Measurements from ENCODE around the gene PACSIN1.

Gene PACSIN1

DNA sequence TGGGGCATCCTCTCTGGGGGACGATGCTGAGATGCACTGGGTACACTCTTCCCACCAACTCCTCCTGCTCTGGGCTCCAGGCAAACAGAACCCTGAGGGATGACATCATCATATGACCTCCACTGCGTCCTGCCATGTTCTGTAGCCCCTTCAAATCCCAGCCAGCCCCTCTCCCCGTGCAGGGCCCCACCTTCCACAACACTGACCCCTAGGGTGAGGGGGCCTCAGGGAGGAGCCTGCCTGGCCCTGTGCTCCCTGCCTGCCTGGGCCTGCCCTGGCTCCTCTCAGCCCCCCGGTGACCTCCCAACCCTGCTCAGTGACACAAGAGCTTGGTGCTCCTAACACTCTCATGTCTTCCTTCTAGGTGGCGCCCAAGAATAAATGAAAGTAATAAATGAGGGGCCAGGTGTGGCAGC lies 99.9 kb downstream of the PACSIN1 start:
- no peak for DNase-seq

DNA sequence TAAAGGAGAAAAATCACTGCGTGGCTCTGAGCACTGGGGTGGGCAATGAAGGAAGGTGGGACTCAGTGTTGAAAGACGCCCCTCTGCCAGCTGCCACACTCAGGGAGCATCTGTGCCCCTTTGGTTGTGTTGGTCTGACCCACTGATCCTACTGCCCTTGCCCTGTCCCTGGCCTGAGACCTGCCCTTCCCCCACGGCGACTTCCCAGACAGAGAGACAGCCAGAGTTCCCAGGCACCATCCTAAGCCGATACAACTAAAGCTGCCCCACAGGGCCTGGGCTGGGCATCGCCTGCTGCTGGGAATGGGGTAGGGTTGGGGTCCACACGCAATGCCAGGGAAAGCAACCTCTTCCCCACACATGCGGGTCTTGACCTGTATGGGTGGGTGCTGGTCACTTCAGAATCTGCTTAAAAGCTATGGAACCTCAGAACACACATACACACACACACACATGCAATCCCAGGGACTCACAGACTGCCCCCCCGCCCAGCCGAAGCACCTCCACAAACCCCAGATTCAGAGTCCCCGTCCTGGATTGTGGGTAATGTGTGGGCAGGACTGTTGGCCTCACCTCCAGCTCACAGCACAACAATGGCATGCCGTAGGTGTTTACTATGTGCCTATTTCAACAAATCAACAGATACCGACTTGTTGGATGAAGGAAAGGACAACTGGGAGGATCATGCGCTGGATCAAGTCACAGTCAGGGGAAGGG lies 101.1 kb downstream of the PACSIN1 start:
- no peak for DNase-seq

DNA sequence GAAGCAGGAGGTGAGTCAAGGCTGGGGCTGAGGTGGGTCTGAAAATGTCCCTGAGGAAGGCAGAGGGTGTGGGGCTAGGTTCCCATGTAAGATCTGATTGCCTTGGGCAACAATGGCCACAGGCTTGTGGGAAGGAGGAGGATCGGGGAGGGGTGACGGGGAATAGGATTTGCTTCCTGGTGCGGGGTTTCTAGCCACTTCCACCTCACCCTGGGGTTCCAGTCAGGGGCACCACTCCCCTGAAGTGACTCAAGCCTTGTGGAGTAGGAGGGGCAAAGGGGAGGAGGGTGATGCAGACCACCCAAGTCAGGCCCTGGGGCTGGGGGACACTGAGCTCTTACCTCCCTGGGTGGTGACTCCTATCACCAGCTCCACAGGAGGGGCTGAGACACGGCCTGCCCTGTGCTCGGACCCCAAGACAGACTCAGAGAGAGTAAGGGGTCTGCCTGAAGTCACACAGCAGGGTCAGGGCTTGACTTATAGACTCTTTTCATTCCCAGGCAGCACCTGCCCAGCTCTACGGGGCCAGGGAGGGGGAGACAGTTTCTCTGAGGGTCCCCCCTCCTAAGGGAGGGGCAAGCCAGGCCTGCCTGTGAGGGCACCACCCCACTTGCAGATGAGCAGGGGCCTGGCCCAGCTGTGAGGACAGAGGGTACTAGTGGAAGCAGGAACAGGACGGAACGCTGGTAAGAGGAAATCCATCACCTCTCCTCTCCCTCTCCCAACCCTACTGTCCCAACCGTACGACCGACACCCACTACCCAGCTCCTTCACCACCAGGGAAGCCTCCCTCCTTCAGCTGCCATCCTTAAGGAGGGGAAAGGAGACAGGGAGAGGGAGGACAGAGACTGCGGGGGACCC lies 102.7 kb downstream of the PACSIN1 start:
- DNase-seq = no peak

DNA sequence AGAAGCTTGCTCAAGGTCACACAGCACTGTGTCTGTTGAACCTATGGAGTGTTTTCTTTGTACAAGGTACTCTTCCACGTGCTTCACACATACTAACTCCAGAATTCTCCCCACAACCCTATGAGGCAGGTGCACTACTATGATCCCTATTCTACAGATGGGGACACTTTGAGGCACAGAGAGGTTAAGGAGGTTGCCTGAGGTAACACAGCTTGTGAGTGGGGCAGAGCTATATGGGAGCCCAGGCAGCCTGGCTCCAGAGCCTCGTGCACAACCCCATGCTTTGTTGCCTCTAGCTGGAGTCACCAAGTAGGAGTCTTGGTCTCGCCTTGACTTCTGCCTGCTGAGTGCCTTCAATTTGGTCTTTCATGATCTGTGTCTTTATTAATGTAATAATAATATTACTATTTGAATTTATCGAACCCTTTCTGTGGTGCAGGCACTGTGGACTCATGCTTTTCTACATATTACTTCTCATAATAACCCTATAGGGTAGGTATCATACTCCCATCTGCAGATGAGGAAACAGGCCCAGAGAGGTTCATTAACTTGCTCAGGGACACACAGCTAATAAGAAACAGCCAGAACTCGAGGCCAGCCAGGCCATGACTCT lies 103.6 kb downstream of the PACSIN1 start:
- DNase-seq = no peak

DNA sequence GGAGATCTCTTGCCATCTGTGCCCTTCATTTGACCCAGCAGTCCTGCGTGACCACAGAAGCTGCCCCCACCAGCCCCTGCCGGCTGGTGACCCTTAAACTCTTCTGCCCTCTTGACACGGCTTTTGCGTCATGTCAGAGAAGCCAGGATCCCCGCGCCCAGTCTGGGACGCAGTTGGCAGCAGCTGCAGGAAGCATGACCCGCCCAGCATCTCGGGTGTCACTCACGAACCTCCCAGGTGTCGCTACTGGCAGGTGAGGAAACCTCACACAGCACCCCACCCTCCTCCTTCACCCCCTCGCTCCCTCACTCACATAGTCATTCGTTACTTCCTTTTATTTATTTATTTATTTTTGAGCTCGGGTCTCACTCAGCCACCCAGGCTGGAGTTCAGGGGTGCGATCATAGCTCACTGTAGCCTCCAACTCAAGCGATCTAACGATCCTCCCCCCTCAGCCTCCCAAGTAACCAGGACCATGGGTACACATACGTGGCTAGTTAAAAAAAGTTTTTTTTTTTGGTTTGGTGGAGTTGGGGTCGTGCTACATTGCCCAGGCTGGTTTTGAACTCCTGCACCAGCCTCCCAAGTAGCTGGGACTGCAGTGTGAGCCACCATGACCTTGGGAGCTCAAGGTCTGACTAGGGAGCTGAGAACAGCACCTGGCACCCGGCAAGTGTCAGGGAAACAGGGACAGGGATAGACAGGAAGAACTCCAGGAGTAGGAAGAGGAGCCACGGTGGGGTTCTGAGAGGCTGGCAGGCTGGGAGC lies 104.4 kb downstream of the PACSIN1 start:
- DNase-seq = no peak

DNA sequence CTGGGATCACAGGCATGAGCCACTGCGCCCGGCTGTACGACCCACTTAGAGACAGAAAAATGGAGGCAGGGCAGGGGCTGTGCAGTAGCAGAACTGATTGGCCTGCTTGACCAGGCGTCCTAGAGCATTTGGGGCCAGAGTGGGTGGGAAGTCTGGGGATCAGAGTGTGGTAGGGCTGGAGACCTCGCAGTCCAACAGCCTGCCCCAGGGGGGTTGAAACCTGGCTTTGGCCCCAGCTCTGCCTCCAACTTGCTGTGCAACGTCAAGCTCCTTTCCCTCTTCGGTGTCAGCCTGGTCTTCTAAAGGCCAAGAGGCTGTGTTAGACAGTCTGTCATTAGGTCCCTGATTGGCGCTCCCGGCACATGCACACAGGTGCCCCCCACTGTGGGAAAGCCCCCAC lies 105.5 kb downstream of the PACSIN1 start:
- DNase-seq = no peak

DNA sequence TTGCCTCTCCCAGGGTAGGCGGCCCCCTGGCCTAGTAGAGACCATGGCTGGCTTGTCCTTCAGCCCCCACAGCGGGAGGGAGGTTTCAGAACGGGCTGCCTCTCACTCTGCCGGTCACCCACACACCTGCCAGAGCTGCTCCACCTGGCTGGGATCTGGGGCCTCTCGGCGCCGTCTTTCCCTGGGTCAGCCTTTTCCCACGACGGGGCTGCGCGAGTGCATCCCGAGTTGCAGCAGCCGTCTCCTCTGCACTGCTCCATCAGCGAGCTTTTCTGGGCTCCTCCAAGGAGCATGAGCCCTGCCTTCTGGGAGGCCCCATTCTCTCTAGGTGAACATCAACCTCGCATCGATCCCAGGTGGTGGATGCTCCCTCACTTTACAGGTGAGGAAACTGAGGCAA lies 106.1 kb downstream of the PACSIN1 start:
- no peak for DNase-seq

DNA sequence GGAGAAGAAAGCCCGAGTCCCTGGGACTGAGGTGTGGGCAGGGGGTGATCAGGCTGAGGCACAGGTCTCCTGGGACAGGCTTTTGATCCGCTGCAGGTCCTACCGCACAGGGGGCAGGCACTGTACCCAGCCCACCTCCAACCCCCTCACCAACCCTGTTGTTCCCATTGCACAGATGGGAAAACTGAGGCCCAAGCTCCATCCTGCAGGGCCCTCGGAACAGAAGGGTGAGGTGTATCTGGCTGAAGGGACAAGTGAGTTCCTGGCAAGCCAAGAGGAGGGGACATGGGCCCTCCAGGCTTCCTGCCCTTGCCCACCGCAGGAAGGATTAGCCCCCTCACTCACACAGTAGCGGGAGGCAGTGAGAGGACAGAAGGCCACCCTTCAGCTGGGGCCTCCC lies 106.7 kb downstream of the PACSIN1 start:
- no peak for DNase-seq

DNA sequence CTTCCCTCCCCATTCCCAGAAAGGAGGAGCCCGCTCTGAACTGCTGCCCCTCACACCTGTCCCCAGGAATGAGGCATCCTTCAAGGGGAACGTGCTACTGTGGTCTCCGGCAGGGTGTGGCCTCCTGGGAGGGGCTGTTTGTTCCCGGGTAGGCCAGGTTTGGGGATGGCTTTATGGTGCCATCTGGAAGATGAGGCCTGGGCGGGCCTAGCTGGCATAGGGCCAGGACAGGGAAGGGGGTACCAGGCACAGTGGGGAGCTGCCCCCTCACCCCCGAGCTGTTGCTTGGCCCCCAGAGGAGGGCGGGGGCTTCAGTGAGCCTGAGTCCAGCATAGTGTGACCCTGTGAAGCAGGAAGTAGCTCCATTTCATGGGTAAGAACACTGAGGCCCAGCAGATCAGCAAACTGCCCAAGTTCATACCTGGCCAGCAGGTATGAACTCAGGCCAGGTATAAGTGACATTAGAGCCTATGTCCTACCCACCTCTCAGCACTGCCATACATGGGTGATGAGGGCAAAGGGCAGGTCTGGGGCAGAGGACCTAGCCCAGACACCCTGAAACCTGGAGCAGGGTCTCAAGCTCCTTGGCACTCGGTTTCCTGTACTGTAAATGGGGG lies 107.8 kb downstream of the PACSIN1 start:
- no peak for DNase-seq

DNA sequence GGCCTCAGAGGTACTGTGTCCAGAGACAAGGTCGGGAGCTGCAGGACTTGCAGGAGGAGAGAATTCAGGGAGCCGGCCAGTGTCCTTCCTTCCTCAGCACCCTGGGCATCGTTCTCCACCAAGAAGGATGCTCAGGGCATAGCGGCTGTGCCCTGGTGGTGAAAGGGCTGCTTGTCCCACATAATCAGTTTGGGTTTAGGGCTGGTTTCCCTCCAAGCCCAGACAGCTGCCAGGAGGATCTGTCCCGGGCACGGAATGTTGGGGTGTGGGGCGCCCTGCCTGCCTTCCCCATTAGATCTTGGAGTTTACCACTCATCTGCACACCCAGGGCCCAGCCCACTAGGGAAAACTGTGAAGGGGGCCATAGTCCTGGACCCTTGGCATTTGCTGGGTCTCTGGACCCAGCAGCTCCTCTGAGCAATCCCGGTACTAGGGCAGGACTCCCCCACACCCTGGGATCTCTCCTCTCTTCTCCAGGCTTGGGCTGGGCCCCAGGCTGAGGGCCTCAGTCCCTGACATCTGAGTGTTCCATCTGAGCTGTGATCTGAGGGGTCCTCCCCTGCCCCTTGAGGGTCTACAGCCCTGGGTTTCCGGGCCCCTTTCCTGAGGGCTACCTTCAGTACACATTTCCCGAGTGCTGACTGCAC lies 108.9 kb downstream of the PACSIN1 start:
- no peak for DNase-seq

DNA sequence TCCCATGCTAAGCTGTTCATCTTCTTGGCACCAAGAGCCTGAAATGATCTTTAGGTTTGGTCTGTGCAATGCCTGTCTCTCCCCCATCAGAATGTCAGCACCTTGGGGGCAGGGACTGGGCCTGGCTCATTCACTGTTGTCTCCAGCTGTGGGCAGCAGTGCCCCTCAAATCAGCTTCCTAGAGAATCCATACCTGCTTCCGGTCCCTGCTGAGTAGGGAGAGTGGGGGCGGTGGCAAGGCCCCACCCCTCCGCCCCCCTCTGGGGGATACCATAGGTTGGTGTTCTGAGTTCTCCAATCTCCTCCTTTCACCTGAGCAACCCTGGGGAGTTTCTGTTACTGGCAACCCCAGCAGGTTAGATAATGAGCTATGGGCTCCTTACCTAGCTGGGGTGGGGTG lies 109.5 kb downstream of the PACSIN1 start:
- DNase-seq = no peak

DNA sequence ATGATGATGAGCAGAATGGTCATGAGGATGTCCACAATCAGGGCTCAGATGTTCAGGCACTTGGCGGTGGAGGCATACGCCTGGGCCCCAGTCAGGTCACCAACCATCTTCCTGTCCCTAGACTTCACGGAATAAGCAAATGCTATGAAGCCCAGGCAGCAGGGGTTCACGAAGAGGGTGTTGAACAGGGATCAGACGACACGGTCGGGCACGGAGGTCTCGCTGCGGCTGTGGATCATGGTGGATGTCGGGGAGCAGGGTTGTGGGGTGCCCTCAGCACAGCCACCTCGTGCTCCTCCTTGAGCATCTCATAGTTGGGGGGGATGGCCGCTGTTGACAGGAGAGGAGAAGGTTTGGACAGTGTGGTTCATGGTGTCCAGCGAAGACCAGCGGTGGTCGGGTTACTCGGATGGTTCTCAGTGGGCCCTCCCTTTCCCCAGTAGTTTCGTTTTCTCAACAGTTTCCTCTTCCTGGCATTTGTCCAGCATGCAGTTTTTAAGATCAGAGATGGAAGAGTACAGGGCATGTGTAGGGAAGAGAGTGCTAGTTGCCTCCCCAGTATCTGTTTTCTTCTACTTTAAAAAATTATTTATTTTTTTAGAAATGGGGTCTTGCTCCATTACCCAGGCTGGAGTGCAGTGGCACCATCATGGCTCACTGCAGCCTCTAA lies 110.5 kb downstream of the PACSIN1 start:
- no peak for DNase-seq

DNA sequence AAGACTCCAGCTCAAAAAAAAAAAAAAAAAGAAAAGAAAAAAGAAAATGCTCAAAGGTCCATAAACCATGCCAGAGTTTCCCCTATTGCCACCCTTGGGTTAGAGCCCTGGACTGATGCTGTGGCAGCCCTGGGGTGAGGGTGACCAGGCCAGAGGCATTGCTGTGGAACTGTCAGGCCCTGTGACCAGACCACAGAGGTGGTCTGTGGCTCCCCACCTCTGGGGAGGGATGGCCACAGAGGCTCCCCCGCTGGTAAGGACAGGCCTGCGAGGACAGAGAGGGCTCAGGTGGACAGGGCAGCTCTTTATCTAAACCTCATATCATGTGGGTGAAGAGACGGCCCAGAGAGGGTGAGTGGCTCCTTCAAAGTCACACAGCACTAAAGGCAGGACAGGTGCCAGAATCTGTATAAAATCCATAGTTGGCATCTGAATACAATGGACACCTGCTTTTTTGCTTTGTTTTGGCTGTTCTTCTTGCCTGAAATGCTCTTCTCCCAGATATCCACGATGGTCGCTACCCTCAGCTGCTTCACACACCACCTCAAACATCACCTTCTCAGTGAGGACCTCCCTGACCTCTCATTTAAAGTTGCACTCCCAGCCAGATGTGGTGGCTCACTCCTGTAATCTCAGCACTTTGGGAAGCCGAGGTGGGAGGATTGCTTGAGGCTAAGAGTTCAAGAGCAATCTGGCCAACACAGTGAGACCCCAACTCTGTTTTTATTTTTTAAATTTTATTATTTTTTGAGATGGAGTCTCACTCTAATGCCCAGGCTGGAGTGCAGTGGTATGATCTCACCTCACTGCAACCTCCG lies 112.8 kb downstream of the PACSIN1 start:
- DNase-seq = no peak

DNA sequence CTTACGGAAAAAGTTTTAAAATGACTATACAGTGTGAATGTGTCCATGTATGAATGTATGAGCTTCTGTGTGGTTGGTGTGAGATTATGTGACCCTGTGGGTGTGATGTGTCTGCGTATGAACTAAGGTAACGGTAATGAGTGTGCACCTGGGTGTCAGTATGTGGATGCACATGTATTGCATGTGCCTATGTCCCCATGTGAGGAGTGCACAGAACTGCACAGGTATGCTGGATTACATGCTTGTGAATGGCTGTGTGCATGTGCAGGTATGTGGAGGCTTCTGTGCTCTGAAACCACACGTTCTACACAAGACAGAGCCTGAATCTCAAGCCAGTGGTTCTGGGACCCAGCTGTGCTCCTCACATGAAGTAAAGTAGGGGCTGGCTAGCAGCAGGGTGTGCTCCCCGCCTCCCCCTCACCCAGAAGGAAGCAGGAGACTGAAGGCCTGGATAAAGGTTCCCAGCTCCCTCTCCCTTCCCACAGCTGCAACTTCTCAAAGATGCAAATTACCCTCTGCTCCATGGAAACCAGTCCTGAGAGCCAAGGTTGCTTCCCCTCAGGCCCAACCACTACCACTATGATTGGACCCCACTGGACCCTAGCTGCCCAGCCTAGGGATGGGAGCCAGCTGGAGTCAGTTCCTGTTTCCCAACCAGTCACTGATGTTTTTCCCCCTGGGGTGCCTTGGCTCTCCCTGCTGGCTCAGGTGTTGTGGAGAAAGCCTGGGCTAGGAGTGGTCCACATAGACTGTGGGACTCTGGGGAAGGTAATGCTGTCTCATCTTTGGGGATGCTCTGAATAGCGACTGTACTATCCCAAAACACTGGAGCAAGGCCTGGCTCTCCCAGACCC lies 115.1 kb downstream of the PACSIN1 start:
- DNase-seq = no peak

DNA sequence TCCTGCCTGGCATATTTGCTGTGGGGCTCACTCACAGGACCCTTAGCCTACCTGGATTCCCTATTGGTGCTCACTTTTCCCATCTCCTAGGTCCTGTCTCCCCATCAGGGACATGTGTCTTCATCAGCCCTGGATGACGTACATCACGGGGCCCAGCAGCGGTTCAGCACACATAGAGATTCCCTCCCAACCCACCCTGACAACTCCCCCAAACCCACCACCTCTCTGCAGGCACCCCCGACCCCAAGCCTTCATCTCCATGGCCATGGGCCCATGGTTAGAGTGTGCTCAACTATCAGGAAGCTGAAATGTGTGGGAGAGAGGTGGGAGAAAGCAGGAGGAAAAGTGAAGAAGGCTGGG lies 115.7 kb downstream of the PACSIN1 start:
- no peak for DNase-seq

DNA sequence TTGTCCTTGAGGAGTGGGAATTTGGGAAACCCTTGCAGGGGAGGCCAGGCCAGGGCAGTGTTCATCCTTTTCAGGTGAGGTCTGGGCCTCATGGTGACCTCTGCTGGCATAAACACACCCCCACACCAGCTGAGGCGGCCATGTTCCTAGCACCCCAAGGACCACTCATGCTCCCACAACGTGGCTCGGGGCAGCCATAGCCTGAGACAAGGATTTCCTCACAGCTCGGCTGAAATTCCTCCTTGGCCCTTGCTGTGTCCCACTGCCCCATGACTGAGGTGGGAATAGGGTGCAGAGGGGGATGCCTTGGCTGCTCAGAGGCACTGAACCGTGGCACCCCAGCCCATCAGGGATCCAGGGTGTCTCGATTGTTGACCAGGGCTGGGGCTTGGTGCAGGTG lies 117.6 kb downstream of the PACSIN1 start:
- no peak for DNase-seq

DNA sequence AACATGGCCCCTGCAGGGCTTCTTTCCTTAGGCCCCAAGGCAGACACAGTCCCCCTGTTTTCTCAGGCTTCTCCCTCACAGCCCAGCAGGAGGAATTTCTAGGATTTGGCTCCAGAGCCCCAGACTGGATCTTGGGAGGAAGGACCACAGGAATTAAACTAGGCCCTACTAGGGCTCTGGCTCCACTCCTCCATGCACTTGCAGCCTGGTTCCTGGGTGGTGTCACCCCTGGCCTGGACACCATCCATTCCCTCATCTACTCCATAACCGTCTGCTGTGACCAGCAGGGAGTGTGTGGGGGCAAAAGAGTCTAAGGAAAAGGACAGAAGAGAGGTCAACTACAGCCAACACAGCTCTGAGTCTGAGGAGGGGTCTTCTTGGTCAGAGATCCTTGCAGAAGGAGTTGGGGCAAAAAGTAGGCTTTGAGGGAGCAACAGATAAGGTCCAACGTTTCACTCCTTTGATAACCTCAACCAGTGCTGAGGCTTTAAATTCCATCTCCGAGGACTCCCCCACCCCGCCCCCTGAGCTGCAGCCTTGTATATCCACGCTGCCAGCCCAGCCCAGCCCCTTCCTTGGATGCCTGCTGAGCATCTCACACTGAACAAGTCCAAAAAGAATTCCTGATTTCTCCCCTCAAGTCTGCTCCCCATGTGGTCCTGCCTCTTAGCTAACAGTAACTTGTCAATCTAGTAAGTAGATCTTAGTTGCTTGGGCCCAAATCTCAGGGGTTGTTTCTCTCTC lies 118.2 kb downstream of the PACSIN1 start:
- no peak for DNase-seq

DNA sequence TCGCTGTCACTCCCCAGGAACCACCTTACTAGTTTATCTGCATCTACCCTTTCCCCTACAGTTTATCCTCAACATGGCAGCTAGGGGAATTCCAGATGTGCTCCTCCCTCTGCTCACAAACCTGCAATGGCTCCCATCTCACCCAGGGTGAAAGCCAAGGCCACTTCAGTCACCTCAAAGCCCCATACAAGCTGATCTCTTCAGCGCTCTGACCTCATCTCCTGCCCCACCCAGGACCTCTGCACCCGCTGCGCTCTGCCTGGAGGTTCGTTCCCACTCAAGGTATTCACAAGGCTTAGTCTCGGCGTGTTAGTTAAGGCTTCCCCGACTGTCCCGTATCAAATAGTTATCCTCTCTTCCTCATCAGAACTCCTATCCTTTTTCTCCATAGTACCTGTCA lies 118.8 kb downstream of the PACSIN1 start:
- no peak for DNase-seq

All from T-helper 9 cell (primary cell).